Neural progenitor cell (in vitro differentiated cells): Measurements from ENCODE around the gene ARPC5L.
A peak's percentile ranks its signal among the peaks of the same experiment; 100 is the strongest.

Source experiments
- CTCF ChIP-seq: fragments of 200-600 bp; sonication (generic); IDR thresholded peaks from 2 replicates; pipeline ENCODE4 v1.5.1; 2017; ENCODE audit warnings: antibody characterized with exemption, mild to moderate bottlenecking
- EZH2phosphoT487 ChIP-seq: fragments of 200-600 bp; sonication (generic); IDR thresholded peaks from 2 replicates; pipeline ENCODE4 v1.6.1; 2017; ENCODE audit warnings: antibody characterized with exemption

GRCh38 chr9:124868511-124869465 is 6.9 kb downstream of the ARPC5L start:
- TF ChIP-seq CTCF (peak; percentile 42), EZH2phosphoT487 (no peak)
